ENCODE results near the gene RELN. TPM values are rescaled to one million over a fixed set of nuclear protein-coding genes. Genes with fewer than 3 reads are reported as not detected.

The RELN gene
- total RNA-seq, 1 donor from 2014 or later: not detected

GRCh38 chr7:103691291-103691690 is 298.2 kb downstream of the RELN start:
- Mint-ChIP-seq H3K36me3 (ENCODE audit: low read depth) (no peaks in the 10 kb centered on the region), H3K9me3 (ENCODE audit: low read depth) (no peaks in the 10 kb centered on the region), H3K27ac (ENCODE audit: unreplicated experiment) (no peak overlapping the region), H3K27me3 (ENCODE audit: low read depth) (peaks cover under 1% of the 10 kb centered on the region), H3K4me3 (ENCODE audit: unreplicated experiment) (no peak overlapping the region), H3K4me1 (ENCODE audit: low read depth) (no peaks in the 10 kb centered on the region)
- no peak for TF ChIP-seq CTCF (IDR thresholded peaks at IDR 0.05)
- no peak for DNase-seq (ENCODE audit: low spot score)

DNA sequence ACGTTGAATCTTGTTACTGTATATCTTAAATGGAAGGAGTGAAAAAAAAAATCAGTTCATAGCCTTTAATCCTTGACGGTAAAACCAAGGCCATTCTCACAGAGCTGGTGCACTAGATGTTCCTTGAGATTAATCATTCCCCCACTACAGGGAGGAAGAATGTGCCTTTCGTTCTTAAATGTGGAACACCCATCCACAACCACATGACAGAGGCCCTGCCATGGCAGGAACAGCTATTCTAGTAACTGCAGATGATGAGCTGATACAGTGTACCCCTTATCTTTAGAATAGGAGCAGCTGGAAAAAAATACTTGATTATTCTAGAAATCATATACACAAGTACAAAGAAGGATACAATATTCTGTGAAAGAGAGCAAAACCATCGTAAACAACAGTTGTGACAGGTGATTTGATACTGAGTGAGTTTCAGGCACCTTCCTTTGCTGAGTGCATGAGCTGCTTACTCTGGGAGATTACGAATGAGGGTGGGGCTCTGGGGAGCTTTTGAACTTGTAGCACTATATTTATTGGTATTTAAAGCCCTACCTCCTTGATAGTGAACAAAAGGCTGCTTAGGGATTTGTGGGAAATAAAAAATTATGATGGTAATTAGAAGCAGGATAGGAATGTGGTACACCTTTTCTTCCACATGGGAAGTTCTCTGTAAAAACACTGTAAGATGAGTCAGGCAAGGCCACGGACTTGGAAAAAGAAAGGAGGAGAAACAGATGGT is 299.1 kb downstream of the RELN start:
- Mint-ChIP-seq H3K4me1 (ENCODE audit: low read depth) (no peaks in the 10 kb centered on the region), H3K27me3 (ENCODE audit: low read depth) (peaks cover 2% of the 10 kb centered on the region), H3K36me3 (ENCODE audit: low read depth) (no peaks in the 10 kb centered on the region), H3K27ac (ENCODE audit: unreplicated experiment) (no peak overlapping the region), H3K4me3 (ENCODE audit: unreplicated experiment) (no peak overlapping the region), H3K9me3 (ENCODE audit: low read depth) (no peaks in the 10 kb centered on the region)
- no peak for DNase-seq (ENCODE audit: low spot score)
- TF ChIP-seq CTCF (IDR thresholded peaks at IDR 0.05): no peak

DNA sequence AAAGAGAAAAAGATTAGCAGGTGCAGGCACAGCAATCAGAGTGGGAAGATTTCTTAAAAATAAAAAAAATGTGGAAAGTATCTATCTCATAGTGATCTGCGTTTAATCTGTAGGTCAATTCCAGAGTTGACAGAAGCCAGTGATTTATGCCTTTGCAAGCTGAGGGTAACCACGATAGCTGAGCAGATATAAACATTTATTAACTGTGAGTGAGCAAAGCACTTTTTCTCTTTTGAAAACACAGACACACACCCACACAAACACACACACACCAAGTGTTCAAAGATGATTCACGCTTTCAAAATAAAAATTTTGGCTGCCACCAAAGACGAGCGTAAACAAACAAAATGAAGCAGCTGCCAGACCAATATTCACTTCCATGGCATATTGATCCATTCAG is 300.2 kb downstream of the RELN start:
- H3K4me1 Mint-ChIP-seq (ENCODE audit: low read depth): no peaks in the 10 kb centered on the region
- H3K36me3 Mint-ChIP-seq (ENCODE audit: low read depth): no peaks in the 10 kb centered on the region
- no peak for TF ChIP-seq CTCF (IDR thresholded peaks at IDR 0.05)
- H3K27me3 Mint-ChIP-seq (ENCODE audit: low read depth): peaks cover 2% of the 10 kb centered on the region
- H3K9me3 Mint-ChIP-seq (ENCODE audit: low read depth): no peaks in the 10 kb centered on the region
- DNase-seq (ENCODE audit: low spot score): no peak
- H3K4me3 Mint-ChIP-seq (ENCODE audit: unreplicated experiment): no peak overlapping the region
- H3K27ac Mint-ChIP-seq (ENCODE audit: unreplicated experiment): no peak overlapping the region

GRCh38 chr7:103687951-103688350 is 301.5 kb downstream of the RELN start:
- H3K27ac Mint-ChIP-seq (ENCODE audit: unreplicated experiment): no peak overlapping the region
- TF ChIP-seq CTCF (IDR thresholded peaks at IDR 0.05): no peak
- H3K4me3 Mint-ChIP-seq (ENCODE audit: unreplicated experiment): no peak overlapping the region
- no peaks in the 10 kb centered on the region for H3K36me3 Mint-ChIP-seq (ENCODE audit: low read depth)
- H3K9me3 Mint-ChIP-seq (ENCODE audit: low read depth): no peaks in the 10 kb centered on the region
- H3K4me1 Mint-ChIP-seq (ENCODE audit: low read depth): no peaks in the 10 kb centered on the region
- DNase-seq (ENCODE audit: low spot score): no peak
- H3K27me3 Mint-ChIP-seq (ENCODE audit: low read depth): peaks cover 2% of the 10 kb centered on the region

- H3K4me3 Mint-ChIP-seq (ENCODE audit: unreplicated experiment): no peak overlapping the region
- no peak for TF ChIP-seq CTCF (IDR thresholded peaks at IDR 0.05)
- H3K27ac Mint-ChIP-seq (ENCODE audit: unreplicated experiment): no peak overlapping the region
- no peaks in the 10 kb centered on the region for H3K4me1 Mint-ChIP-seq (ENCODE audit: low read depth)
- no peak for DNase-seq (ENCODE audit: low spot score)
- no peaks in the 10 kb centered on the region for H3K36me3 Mint-ChIP-seq (ENCODE audit: low read depth)
- no peaks in the 10 kb centered on the region for H3K9me3 Mint-ChIP-seq (ENCODE audit: low read depth)
- peaks cover 2% of the 10 kb centered on the region for H3K27me3 Mint-ChIP-seq (ENCODE audit: low read depth)
These were observed 302.2 kb downstream of the RELN start for GRCh38 chr7:103687272-103687671.

Measured in chondrocyte (in vitro differentiated cells).